Activated naive CD8-positive, alpha-beta T cell (primary cell): ENCODE measurements around the gene FRAT1.
"Not testable (repeated sequence)": the region's sequence is repeated elsewhere in the genome, so short reads cannot be mapped to it uniquely, and the experiment has no call there.

Experiments
- H3K27ac Mint-ChIP-seq: one replicate; pipeline ENCODE4 v1.8.0; 2021; ENCODE audit warnings: mixed read lengths
- H3K27me3 Mint-ChIP-seq: one replicate; pipeline ENCODE4 v1.8.0; 2021; ENCODE audit warnings: mixed read lengths
- H3K36me3 Mint-ChIP-seq: one replicate; pipeline ENCODE4 v1.8.0; 2021; ENCODE audit warnings: mixed read lengths
- H3K4me1 Mint-ChIP-seq: one replicate; pipeline ENCODE4 v1.8.0; 2021; ENCODE audit warnings: low read depth, mixed read lengths
- H3K4me3 Mint-ChIP-seq: one replicate; pipeline ENCODE4 v1.8.0; 2021; ENCODE audit warnings: mild to moderate bottlenecking, mixed read lengths
- H3K9me3 Mint-ChIP-seq: one replicate; pipeline ENCODE4 v1.8.0; 2021; ENCODE audit warnings: low read depth, mixed read lengths

The FRAT1 gene, protein sequence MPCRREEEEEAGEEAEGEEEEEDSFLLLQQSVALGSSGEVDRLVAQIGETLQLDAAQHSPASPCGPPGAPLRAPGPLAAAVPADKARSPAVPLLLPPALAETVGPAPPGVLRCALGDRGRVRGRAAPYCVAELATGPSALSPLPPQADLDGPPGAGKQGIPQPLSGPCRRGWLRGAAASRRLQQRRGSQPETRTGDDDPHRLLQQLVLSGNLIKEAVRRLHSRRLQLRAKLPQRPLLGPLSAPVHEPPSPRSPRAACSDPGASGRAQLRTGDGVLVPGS

DNA sequence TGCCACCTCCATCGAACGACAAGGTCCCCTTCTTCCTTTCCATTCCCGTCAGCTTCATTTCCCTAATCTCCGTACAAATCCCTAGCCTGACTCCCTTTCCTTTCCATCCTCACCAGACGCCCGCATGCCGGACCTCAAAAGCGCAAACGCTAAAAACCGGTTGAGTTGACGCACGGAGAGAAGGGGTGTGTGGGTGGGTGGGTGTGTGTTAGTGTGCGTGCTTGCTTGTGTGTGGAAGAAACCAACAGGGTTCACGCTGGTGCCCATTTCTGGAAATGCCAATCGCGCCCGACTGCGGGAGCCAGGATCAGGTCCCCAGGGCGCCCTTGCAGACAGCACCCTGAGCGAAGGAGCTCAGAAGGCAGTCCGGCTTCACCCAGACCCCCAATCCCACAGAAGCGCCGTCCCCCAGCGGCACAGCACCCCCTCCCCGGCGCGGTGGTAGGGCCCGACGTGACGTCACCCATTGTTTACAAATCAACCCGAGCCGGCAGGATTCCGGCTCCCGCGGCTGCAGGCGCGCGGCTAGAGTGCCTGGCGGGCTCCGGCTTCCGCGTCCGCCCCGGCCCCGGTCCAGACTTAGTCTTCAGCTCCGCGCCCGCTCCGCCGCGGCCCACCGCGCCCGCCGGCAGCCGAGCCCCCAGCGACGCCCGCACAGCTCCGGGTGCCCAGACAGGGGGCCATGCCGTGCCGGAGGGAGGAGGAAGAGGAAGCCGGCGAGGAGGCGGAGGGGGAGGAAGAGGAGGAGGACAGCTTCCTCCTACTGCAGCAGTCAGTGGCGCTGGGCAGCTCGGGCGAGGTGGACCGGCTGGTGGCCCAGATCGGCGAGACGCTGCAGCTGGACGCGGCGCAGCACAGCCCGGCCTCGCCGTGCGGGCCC lies at the start of gene FRAT1:
Gene FRAT1, plus strand, starts transcription at position 500 of the 880 bp plus-strand sequence. Its CDS starts 183 bp downstream, at position 683.
- Mint-ChIP-seq H3K27me3 (no peaks in the 10 kb centered on the region), H3K27ac (peak within 1 kb of the TSS; percentile 99), H3K9me3 (no peaks in the 10 kb centered on the region), H3K4me3 (peak within 1 kb of the TSS; percentile 92), H3K36me3 (no peaks in the 10 kb centered on the region), H3K4me1 (peaks cover 24% of the 10 kb centered on the region)

DNA sequence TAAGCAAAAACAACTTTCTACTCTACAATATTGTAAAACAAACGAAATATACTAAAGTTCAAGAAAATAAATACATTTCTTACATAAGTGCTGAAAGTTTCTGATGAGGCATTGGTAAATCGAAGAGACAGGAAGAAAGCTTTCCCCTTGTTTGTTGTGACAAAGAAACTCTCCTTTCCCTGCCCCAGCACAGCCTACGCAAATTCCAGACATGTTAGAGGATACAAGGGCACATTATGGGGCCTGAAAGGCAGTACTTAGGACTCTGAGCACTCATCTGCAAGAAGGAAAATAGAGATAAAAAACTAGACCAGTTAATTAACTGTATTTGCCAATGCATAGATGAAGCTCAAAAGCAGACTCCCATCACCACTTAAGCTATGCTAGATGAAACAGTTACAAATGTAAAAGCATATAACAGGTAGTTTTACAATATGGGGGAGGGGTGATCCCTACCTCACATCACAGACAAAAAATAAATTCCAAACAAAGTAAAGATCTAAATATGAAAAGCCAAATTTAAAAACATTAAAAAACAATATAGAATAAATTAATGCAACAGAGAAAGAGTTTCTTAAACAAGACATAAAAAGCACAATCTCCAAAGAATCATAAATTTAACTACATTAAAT lies 48.4 kb upstream of the FRAT1 start:
- no peaks in the 10 kb centered on the region for H3K27me3 Mint-ChIP-seq
- no peaks in the 10 kb centered on the region for H3K9me3 Mint-ChIP-seq
- H3K4me1 Mint-ChIP-seq, result peaks cover 5% of the 10 kb centered on the region
- no peaks in the 10 kb centered on the region for H3K36me3 Mint-ChIP-seq
- H3K4me3 Mint-ChIP-seq, result no peak overlapping the region
- H3K27ac Mint-ChIP-seq, result no peak overlapping the region

DNA sequence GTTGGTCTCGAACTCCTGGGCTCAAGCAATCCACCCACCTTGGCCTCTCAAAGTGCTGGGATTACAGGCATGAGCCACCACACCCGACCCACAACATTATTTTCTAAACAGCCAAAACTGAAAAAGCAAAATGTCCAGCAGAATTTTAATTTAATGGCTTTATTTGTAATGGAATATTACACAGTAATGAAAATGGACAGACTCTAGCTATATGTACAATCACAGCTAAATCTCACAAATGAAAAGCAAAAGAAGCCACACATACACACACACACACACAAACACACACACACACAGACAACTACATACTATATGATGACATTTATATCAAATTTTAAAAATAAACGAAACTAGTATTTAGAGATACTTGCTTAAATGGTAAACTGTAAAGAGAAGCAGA lies 45.4 kb upstream of the FRAT1 start:
- Mint-ChIP-seq H3K27ac (no peak overlapping the region), H3K4me3 (no peak overlapping the region), H3K9me3 (no peaks in the 10 kb centered on the region), H3K27me3 (no peaks in the 10 kb centered on the region), H3K36me3 (no peaks in the 10 kb centered on the region), H3K4me1 (peaks cover 7% of the 10 kb centered on the region)

DNA sequence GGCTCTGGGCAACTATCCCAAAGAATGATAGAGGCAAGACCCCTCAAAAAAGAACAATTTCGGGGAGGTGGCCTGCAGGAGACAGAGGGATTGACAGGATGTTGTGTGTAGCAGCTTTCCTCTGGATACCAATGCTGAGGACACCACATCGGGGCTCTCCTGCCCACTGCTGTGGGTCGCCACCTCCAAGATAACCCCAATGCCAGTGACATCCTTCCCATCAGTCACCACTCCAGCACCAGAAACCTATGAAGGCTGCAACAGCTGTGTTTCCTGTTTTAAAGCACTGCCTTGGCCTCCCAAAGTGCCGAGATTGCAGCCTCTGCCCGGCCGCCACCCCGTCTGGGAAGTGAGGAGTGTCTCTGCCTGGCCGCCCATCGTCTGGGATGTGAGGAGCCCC lies 44.2 kb upstream of the FRAT1 start:
- no peaks in the 10 kb centered on the region for H3K27me3 Mint-ChIP-seq
- no peak overlapping the region for H3K4me3 Mint-ChIP-seq
- H3K4me1 Mint-ChIP-seq, result peaks cover 7% of the 10 kb centered on the region
- no peaks in the 10 kb centered on the region for H3K9me3 Mint-ChIP-seq
- H3K27ac Mint-ChIP-seq, result no peak overlapping the region
- H3K36me3 Mint-ChIP-seq, result no peaks in the 10 kb centered on the region

DNA sequence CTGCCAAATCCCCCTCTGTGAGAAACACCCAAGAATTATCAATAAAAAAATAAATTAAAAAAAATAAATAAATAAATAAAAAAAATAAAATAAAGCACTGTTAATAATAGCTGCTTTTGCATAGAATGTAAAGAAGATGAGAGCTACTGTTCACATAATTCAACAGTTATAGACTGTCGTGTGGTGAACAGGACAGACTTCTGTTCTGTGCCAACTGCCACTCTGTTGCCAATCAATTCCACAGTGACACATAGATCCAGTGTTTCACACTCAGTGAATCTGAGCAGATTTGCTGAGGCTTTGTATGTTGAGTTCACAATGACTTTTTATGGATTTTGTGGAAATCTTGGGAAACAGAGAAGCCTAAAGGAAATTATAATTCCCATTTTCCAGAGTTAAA lies 41.5 kb upstream of the FRAT1 start:
- Mint-ChIP-seq H3K4me3 (no peak overlapping the region), H3K9me3 (no peaks in the 10 kb centered on the region), H3K27me3 (no peaks in the 10 kb centered on the region)

DNA sequence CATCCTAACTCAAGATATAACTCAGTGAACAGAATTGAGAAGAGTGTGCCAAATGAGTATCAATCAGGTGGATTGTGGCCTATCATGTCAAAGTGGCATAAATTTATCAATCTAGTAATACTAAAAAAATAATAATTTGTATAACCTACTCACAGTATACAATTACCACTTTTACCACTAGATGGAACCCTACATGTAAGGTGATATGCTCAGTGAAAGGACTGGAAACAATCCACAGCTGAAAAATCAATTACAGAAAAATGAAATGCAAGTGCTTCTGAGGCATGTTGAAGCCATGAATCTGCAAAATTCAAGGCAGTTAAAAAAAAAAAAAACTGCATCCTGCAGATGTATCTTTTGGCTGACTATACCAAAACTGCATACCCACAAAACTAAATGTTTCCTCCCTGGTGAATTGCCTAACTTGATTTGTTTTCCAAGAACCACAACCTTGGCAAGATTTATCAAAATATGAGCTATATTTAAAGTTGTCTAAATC lies 40.5 kb upstream of the FRAT1 start:
- Mint-ChIP-seq H3K4me3 (no peak overlapping the region), H3K27me3 (no peaks in the 10 kb centered on the region), H3K27ac (peak overlapping the region; percentile 10), H3K9me3 (no peaks in the 10 kb centered on the region), H3K36me3 (no peaks in the 10 kb centered on the region), H3K4me1 (peaks cover 11% of the 10 kb centered on the region)

More for the DNA sequence above, 41.5 kb upstream of the FRAT1 start:
- Mint-ChIP-seq H3K27ac (no peak overlapping the region), H3K36me3 (no peaks in the 10 kb centered on the region), H3K4me1 (peaks cover 11% of the 10 kb centered on the region)

DNA sequence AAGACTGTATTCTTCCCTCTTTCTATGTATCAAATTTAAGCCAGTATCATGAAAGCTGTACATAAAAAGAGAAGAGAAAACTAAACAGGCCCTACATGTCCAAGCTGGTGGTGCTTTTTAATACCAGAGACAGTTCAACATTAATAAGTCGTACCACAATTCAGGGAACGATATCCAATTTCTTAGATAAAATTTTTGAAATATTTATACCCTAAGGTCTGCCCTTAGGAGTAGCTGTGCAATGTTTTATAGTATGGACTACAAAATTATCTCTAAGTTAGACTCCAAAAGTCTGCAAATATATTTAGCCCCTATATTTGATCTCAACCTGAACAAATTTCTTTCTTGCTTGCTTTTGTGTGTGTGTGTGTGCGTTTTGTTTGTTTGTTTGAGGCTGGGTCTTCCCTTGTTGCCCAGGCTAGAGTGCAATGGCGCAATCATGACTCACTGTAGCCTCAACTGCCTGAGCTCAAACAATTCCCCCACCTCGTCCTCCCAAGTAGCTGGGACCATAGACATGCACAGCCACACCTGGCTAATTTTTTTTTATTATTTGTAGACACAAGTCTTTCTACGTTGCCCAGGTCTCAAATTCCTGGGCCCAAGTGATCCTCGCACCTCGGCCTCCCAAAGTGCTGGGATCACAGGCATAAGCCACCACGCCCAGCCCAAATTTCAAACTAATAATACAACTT lies 39.8 kb upstream of the FRAT1 start:
- Mint-ChIP-seq H3K36me3 (no peaks in the 10 kb centered on the region), H3K27ac (no peak overlapping the region), H3K27me3 (no peaks in the 10 kb centered on the region), H3K4me1 (peaks cover 11% of the 10 kb centered on the region), H3K4me3 (no peak overlapping the region), H3K9me3 (no peaks in the 10 kb centered on the region)

DNA sequence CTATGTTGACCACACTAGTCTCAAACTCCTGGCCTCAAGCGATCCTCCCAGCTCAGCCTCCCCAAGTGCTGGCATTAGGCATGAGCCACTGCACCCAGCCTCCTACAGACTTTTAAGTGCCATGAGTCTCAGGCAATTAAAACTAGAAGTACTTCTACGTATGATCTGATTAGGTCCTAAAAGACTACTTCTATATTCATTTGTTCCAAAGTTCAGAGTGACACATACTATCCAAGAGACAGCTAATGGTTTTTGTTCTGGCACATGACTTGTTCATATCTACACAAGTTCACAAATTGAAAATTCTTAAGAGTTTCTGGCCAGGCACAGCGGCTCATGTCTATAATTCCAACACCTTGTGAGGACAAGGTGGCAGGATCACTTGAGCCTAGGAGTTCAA lies 38.3 kb upstream of the FRAT1 start:
- Mint-ChIP-seq H3K4me1 (peaks cover 12% of the 10 kb centered on the region), H3K9me3 (no peaks in the 10 kb centered on the region), H3K36me3 (peaks cover 1% of the 10 kb centered on the region), H3K27ac (peak overlapping the region; percentile 34), H3K27me3 (no peaks in the 10 kb centered on the region), H3K4me3 (no peak overlapping the region)

DNA sequence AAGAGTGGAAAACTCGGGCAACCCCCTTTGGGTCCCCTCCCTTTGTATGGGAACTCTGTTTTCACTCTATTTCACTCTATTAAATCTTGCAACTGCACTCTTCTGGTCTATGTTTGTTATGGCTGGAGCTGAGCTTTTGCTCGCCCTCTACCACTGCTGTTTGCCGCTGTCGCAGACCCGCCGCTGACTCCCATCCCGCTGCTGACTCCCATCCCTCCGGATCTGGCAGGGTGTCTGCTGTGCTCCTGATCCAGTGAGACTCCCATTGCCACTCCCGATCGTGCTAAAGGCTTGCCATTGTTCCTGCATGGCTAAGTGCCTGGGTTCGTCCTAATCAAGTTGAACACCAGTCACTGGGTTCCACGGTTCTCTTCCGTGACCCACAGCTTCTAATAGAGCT lies 29.0 kb upstream of the FRAT1 start:
- H3K36me3 Mint-ChIP-seq, H3K4me3 Mint-ChIP-seq, H3K27me3 Mint-ChIP-seq, H3K9me3 Mint-ChIP-seq: not testable (repeated sequence)
- peak overlapping the region; percentile 46 for H3K27ac Mint-ChIP-seq
- H3K4me1 Mint-ChIP-seq, result peaks cover 19% of the 10 kb centered on the region

DNA sequence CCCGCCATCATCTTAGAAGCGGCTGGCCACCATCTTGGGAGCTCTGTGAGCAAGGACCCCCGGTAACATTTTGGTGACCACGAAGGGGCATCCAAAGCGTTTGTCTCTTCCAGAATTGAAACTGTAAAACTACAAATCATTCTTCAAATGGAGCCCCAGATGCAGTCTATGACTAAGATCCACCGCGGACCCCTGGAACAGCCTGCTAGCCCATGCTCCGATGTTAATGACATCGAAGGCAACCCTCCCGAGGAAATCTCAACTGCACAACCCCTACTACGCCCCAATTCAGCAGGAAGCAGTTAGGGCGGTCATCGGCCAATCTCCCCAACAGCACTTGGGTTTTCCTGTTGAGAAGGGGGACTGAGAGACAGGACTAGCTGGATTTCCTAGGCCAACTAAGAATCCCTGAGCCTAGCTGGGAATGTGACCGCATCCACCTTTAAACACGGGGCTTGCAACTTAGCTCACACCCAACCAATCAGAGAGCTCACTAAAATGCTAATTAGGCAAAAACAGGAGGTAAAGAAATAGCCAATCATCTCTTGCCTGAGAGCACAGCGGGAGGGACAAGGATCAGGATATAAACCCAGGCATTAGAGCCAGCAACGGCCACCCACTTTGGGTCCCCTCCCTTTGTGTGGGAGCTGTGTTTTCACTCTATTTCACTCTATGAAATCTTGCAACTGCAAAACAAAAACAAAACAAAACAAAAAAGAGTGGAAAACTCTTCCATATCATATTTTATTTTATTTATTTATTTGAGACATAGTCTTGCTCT lies 28.3 kb upstream of the FRAT1 start:
- not testable (repeated sequence) for H3K27me3 Mint-ChIP-seq, H3K9me3 Mint-ChIP-seq, H3K27ac Mint-ChIP-seq, H3K36me3 Mint-ChIP-seq
- Mint-ChIP-seq H3K4me1 (peaks cover 18% of the 10 kb centered on the region), H3K4me3 (peak overlapping the region; percentile 45)

DNA sequence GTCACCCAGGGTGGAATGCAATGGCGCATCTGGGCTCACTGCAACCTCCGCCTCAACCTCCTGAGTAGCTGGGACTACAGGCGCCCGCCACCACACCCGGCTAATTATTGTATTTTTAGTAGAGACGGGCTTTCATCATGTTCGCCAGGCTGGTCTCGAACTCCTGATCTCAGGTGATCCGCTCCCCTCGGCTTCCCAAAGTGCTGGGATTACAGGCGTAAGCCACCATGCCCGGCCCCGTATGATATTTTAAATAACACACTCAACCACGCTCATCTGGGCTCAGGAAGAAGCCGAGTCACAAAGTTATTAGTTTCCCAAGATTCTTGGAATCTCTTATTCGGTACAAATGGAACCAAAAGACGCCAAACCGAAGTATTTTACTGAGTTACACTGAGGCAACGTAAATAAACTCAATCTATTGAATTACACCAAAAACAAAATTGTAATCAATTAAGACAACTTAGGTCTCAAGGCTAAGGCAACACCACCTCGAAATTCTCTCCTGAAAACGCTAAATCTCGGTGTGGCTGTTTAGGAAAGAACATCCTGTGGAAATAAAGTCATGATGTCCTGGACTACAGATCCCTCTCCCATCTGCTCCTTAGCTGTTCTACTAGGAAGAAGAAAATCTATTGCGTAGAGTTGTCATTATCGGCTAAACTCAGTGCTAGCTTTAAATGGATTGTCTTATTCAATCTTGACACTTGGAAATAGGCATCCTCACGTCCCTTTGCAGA lies 27.5 kb upstream of the FRAT1 start:
- Mint-ChIP-seq H3K27ac (peak overlapping the region; percentile 62), H3K27me3 (no peaks in the 10 kb centered on the region), H3K36me3 (peaks cover 2% of the 10 kb centered on the region), H3K4me3 (peak overlapping the region; percentile 90), H3K4me1 (peaks cover 17% of the 10 kb centered on the region), H3K9me3 (no peaks in the 10 kb centered on the region)

DNA sequence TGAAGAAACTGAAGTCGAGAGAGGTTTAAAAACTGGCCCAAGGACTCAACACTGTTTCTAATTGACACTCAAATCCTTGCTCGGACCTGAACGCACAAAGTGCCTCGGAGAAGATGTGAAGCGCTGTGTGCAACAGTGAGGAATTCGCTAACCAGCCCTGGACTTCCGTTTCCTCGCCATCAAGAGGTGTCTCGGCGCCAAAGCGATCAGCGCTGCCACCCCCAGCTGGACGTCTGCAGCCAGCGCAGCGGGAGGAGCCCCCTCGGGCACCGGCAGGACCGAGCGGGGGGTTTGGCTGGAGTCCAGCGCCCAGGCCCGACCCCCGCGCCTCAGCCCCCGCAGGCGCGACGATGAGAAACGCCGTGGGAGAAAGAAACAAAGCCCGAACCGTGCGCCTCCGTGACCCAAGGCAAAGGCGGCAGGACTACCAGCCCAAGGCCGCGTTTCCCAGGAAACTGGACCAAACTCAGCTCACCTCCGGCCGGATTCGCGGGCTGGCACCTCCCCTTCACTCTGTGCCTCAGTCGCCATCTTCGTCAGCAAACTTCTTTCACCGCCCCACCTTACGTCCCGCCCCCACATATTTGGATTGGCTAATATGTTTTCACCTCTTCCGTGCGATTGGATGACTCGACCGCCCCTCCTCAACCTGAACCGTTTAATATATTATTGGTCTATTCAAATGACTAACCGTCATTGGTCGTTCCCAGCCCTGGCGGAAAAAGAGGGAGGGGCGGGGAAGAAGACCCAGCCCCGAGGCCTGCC lies 26.8 kb upstream of the FRAT1 start, which contains the start of gene ARHGAP19:
Gene ARHGAP19, minus strand, starts transcription at position 541 of the 765 bp plus-strand sequence. Its CDS starts 10 bp downstream, at position 531.
- peak within 1 kb of the TSS; percentile 90 for H3K4me3 Mint-ChIP-seq
- H3K9me3 Mint-ChIP-seq, result no peaks in the 10 kb centered on the region
- H3K36me3 Mint-ChIP-seq, result no peaks in the 10 kb centered on the region
- H3K27me3 Mint-ChIP-seq, result no peaks in the 10 kb centered on the region
- H3K4me1 Mint-ChIP-seq, result peaks cover 17% of the 10 kb centered on the region
- peak within 1 kb of the TSS; percentile 72 for H3K27ac Mint-ChIP-seq

DNA sequence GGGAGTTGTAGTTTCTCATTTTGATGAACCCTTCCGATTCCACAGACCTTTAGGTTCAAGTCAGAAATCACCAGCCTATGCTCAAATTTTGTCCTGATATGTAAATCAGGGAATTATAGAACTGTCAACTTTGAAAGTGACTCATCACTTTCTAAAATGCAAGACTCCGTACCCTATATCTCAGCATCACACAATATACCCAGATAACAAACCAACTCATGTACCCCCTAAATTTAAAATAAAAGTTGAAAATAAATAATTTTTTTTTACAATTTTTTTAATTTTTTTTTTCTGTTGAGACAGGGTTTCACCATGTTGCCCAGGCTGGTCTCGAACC lies 26.2 kb upstream of the FRAT1 start:
- H3K27ac Mint-ChIP-seq, result peak overlapping the region; percentile 72
- no peaks in the 10 kb centered on the region for H3K36me3 Mint-ChIP-seq
- no peaks in the 10 kb centered on the region for H3K27me3 Mint-ChIP-seq
- peak overlapping the region; percentile 90 for H3K4me3 Mint-ChIP-seq
- peaks cover 17% of the 10 kb centered on the region for H3K4me1 Mint-ChIP-seq
- no peaks in the 10 kb centered on the region for H3K9me3 Mint-ChIP-seq
